Neural progenitor cell (in vitro differentiated cells): Measurements from ENCODE around the gene NDUFC1. TPM values are rescaled to one million over a fixed set of nuclear protein-coding genes. Genes with fewer than 3 reads are reported as not detected.
"Not testable (repeated sequence)": the region's sequence is repeated elsewhere in the genome, so short reads cannot be mapped to it uniquely, and the experiment has no call there.

Experiments used
- DNase-seq: peaks from one replicate; pipeline ENCODE4 v3.0.0-alpha.2; 2016; ENCODE audit warnings: low spot score
- H2AFZ ChIP-seq: fragments of 200-600 bp; sonication (generic); replicated peaks from 2 replicates; pipeline ENCODE4 v1.6.1; 2016; ENCODE audit warnings: antibody characterized with exemption
- H3F3A ChIP-seq: fragments of 200-600 bp; sonication (generic); 2 replicates; pipeline ENCODE4 v1.6.1; 2016; ENCODE audit warnings: antibody characterized with exemption, low read depth
- H3K27ac ChIP-seq: fragments of 200-600 bp; sonication (generic); 2 replicates; pipeline ENCODE4 v1.5.1; 2016; ENCODE audit warnings: mild to moderate bottlenecking
- H3K27me3 ChIP-seq: fragments of 200-600 bp; sonication (generic); 2 replicates; pipeline ENCODE4 v1.6.1; 2016; ENCODE audit warnings: mild to moderate bottlenecking, moderate library complexity
- H3K36me3 ChIP-seq: fragments of 200-600 bp; sonication (generic); 2 replicates; pipeline ENCODE4 v1.5.1; 2016
- H3K4me1 ChIP-seq: fragments of 200-600 bp; sonication (generic); 2 replicates; pipeline ENCODE4 v1.6.1; 2016; ENCODE audit warnings: mixed run types
- H3K4me2 ChIP-seq: fragments of 200-600 bp; sonication (generic); 2 replicates; pipeline ENCODE4 v1.6.1; 2016
- H3K4me3 ChIP-seq: fragments of 200-600 bp; sonication (generic); 2 replicates; pipeline ENCODE4 v1.5.1; 2016
- H3K79me2 ChIP-seq: fragments of 200-600 bp; sonication (generic); 2 replicates; pipeline ENCODE4 v1.6.1; 2016; ENCODE audit warnings: low read depth
- H3K9ac ChIP-seq: fragments of 200-600 bp; sonication (generic); 2 replicates; pipeline ENCODE4 v1.6.1; 2016
- H3K9me3 ChIP-seq: fragments of 200-600 bp; sonication (generic); 2 replicates; pipeline ENCODE4 v1.5.1; 2016; ENCODE audit warnings: low read depth
- H4K20me1 ChIP-seq: fragments of 200-600 bp; sonication (generic); 2 replicates; pipeline ENCODE4 v1.6.1; 2016; ENCODE audit warnings: low read depth
- H3K27ac Mint-ChIP-seq: 3 replicates; pipeline ENCODE4 v1.8.0; 2021; ENCODE audit warnings: mixed read lengths
- H3K27me3 Mint-ChIP-seq: 2 replicates; pipeline ENCODE4 v1.8.0; 2022; ENCODE audit warnings: low read depth, mild to moderate bottlenecking, inconsistent platforms, moderate library complexity, mixed read lengths; ENCODE audit not compliant: insufficient read depth
- H3K36me3 Mint-ChIP-seq: 3 replicates; pipeline ENCODE4 v1.8.0; 2021; ENCODE audit warnings: mixed read lengths
- H3K4me1 Mint-ChIP-seq: 3 replicates; pipeline ENCODE4 v1.8.0; 2021; ENCODE audit warnings: mixed read lengths
- H3K4me3 Mint-ChIP-seq: 3 replicates; pipeline ENCODE4 v1.8.0; 2021; ENCODE audit warnings: mild to moderate bottlenecking, moderate library complexity, mixed read lengths
- H3K9me3 Mint-ChIP-seq: 3 replicates; pipeline ENCODE4 v1.8.0; 2020; ENCODE audit warnings: mixed read lengths
- EZH2 ChIP-seq: fragments of 200-600 bp; sonication (generic); IDR thresholded peaks from 2 replicates; pipeline ENCODE4 v1.6.1; 2017; ENCODE audit warnings: antibody characterized with exemption, mild to moderate bottlenecking, moderate library complexity
- EZH2phosphoT487 ChIP-seq: fragments of 200-600 bp; sonication (generic); IDR thresholded peaks from 2 replicates; pipeline ENCODE4 v1.6.1; 2017; ENCODE audit warnings: antibody characterized with exemption
- total RNA-seq: library from RNA; depleted of rRNA; stranded (reverse); fragments of >200 nt; gene quantifications from 2 replicates; pipeline ENCODE4 v1.2.3, GENCODE V29; 2015; ENCODE audit warnings: low replicate concordance
- TF ChIP-seq, protein P1 (sequence below): fragments of 200-600 bp; sonication (generic); IDR thresholded peaks from 2 replicates; pipeline ENCODE4 v1.5.1; 2017; ENCODE audit warnings: antibody characterized with exemption, mild to moderate bottlenecking

Gene NDUFC1
- total RNA-seq, 1 donor from 2014 or later, result 27.0 TPM

DNA sequence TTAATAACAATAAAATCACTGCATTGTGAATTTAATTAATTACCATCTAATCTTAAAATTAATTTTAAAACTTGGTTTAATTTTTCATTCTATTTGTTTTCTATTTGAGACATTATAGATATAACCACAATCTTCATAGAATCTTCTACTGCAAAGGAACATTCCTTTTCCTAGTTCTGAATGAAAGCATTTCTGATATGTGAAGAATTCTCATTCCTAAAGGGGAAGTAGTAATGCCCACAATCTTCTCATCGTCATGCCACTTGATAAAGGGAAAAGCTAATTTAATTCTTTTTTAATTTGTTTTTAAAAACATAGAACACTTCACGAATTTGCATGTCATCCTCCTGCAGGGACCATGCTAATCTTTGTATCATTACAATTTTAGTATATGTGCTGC is 45.9 kb downstream of the NDUFC1 start:
- Histone ChIP-seq H3K27me3 (no peaks in the 10 kb centered on the region), H3K36me3 (no peaks in the 10 kb centered on the region), H3K27ac (no peak overlapping the region), H3K4me1 (no peaks in the 10 kb centered on the region), H3K9ac (no peak overlapping the region), H3K79me2 (no peaks in the 10 kb centered on the region), H3K4me3 (no peak overlapping the region), H3K9me3 (no peaks in the 10 kb centered on the region), H3K4me2 (no peak overlapping the region), H2AFZ (no peak overlapping the region), H4K20me1 (no peaks in the 10 kb centered on the region), H3F3A (no peaks in the 10 kb centered on the region)
- Mint-ChIP-seq H3K27ac (no peak overlapping the region), H3K27me3 (peaks cover 2% of the 10 kb centered on the region), H3K4me1 (peaks cover 2% of the 10 kb centered on the region), H3K4me3 (no peak overlapping the region), H3K36me3 (no peaks in the 10 kb centered on the region), H3K9me3 (no peaks in the 10 kb centered on the region)
- DNase-seq, result no peak
- TF ChIP-seq, protein P1, sequence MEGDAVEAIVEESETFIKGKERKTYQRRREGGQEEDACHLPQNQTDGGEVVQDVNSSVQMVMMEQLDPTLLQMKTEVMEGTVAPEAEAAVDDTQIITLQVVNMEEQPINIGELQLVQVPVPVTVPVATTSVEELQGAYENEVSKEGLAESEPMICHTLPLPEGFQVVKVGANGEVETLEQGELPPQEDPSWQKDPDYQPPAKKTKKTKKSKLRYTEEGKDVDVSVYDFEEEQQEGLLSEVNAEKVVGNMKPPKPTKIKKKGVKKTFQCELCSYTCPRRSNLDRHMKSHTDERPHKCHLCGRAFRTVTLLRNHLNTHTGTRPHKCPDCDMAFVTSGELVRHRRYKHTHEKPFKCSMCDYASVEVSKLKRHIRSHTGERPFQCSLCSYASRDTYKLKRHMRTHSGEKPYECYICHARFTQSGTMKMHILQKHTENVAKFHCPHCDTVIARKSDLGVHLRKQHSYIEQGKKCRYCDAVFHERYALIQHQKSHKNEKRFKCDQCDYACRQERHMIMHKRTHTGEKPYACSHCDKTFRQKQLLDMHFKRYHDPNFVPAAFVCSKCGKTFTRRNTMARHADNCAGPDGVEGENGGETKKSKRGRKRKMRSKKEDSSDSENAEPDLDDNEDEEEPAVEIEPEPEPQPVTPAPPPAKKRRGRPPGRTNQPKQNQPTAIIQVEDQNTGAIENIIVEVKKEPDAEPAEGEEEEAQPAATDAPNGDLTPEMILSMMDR, result no peak
- TF ChIP-seq EZH2, result no peak
- TF ChIP-seq EZH2phosphoT487, result no peak

DNA sequence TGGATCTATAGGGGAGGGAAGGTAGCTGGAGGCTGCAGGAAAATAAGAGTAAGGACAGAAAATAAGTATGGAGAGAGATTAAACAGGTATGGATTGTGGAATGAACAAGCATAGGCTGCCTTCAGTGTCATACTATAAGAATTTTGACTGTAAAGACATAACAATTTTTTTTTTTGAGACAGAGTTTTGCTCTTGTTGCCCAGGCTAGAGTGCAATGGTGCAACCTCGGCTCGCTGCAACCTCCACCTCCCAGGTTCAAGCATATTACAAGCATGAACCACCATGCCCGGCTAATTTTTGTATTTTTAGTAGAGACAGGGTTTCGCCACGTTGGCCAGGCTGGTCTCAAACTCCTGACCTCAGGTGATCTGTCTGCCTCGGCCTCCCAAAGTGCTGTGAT is 46.7 kb downstream of the NDUFC1 start:
- not testable (repeated sequence) for H3K4me1 ChIP-seq, DNase-seq, H3K4me1 Mint-ChIP-seq, H3K9ac ChIP-seq, H3K36me3 ChIP-seq, H3K4me3 ChIP-seq, H3F3A ChIP-seq, H3K4me2 ChIP-seq, H2AFZ ChIP-seq, H3K36me3 Mint-ChIP-seq, H3K9me3 Mint-ChIP-seq, H3K27ac Mint-ChIP-seq, H3K27ac ChIP-seq, H3K4me3 Mint-ChIP-seq, H4K20me1 ChIP-seq, H3K27me3 ChIP-seq, H3K27me3 Mint-ChIP-seq, H3K79me2 ChIP-seq, H3K9me3 ChIP-seq

DNA sequence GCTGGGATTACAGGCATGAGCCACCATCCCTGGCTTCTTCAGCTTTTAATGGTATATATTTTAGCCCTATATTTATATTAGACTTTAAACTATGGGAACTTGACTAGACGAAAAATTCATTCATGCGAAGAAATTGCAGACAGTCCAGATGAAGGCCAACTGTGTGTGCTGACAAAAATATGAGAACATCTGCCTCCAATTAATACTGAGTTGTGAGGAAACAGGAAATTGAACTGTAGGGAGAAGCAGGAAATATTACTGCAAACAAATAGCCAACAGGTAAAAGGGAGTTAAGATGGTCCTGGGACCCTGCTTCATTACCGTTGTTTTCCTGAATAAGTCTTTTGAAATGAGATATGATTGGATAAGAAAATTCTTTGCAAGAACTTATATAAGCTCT is 48.6 kb downstream of the NDUFC1 start:
- no peaks in the 10 kb centered on the region for H3K9me3 Mint-ChIP-seq

DNA sequence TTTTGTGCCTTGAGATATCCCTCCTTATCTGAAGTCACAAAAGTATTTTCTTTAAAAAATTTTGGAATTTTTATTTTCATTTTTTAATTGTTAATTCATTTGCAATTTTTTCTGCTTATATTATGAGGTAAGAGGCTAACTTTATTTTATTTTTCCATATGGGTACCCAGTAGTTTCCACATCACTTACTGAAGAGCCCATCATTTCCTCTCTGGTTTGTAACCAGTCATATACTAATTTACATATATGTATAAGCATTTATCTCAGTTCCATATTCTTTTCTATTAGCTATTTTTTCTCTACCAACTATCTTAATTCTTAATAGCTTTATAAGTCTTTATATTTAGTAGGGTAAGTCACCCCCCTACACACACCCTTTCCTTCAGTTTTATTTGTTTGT is 49.2 kb downstream of the NDUFC1 start:
- no peak overlapping the region for H2AFZ ChIP-seq
- Mint-ChIP-seq H3K36me3 (no peaks in the 10 kb centered on the region), H3K27ac (no peak overlapping the region), H3K9me3 (no peaks in the 10 kb centered on the region), H3K4me3 (no peak overlapping the region), H3K27me3 (no peaks in the 10 kb centered on the region), H3K4me1 (peaks cover 2% of the 10 kb centered on the region)
- H3K27ac ChIP-seq, result no peak overlapping the region
- H3K36me3 ChIP-seq, result peaks cover 7% of the 10 kb centered on the region
- no peaks in the 10 kb centered on the region for H3K79me2 ChIP-seq
- H3K4me2 ChIP-seq, result no peak overlapping the region
- no peak overlapping the region for H3K4me3 ChIP-seq
- TF ChIP-seq, protein P1, result no peak
- TF ChIP-seq EZH2, result no peak
- no peak for TF ChIP-seq EZH2phosphoT487
- no peak for DNase-seq
- no peaks in the 10 kb centered on the region for H3F3A ChIP-seq
- no peak overlapping the region for H3K9ac ChIP-seq
- H3K27me3 ChIP-seq, result no peaks in the 10 kb centered on the region
- no peaks in the 10 kb centered on the region for H3K9me3 ChIP-seq
- no peaks in the 10 kb centered on the region for H3K4me1 ChIP-seq
- no peaks in the 10 kb centered on the region for H4K20me1 ChIP-seq

More for the DNA sequence above, 48.6 kb downstream of the NDUFC1 start:
- Mint-ChIP-seq H3K27ac (no peak overlapping the region), H3K4me3 (no peak overlapping the region), H3K27me3 (no peaks in the 10 kb centered on the region), H3K36me3 (no peaks in the 10 kb centered on the region), H3K4me1 (peaks cover 2% of the 10 kb centered on the region)
- H2AFZ ChIP-seq, result no peak overlapping the region
- no peaks in the 10 kb centered on the region for H3K27me3 ChIP-seq
- H3K27ac ChIP-seq, result no peak overlapping the region
- DNase-seq, result no peak
- H3K4me2 ChIP-seq, result no peak overlapping the region
- no peaks in the 10 kb centered on the region for H3K9me3 ChIP-seq
- no peaks in the 10 kb centered on the region for H3F3A ChIP-seq
- H4K20me1 ChIP-seq, result no peaks in the 10 kb centered on the region
- no peaks in the 10 kb centered on the region for H3K79me2 ChIP-seq
- H3K9ac ChIP-seq, result no peak overlapping the region
- H3K4me3 ChIP-seq, result no peak overlapping the region
- no peaks in the 10 kb centered on the region for H3K4me1 ChIP-seq
- H3K36me3 ChIP-seq, result peaks cover 7% of the 10 kb centered on the region
- TF ChIP-seq EZH2phosphoT487 (no peak), EZH2 (no peak)
- TF ChIP-seq, protein P1, result no peak
